Measurements from ENCODE around the gene PCYT2.
"Not testable (repeated sequence)": the region's sequence is repeated elsewhere in the genome, so short reads cannot be mapped to it uniquely, and the experiment has no call there.

PCYT2 gene

GRCh38 chr17:81927152-81927652 is 16.0 kb upstream of the PCYT2 start:
- no peak for DNase-seq

- no peak for DNase-seq
These were observed 15.4 kb upstream of the PCYT2 start for GRCh38 chr17:81926451-81927151.

GRCh38 chr17:81925860-81926450 is 14.8 kb upstream of the PCYT2 start:
- no peak for DNase-seq

GRCh38 chr17:81924557-81925532 is 13.6 kb upstream of the PCYT2 start:
- no peak for DNase-seq

- no peak for DNase-seq
These were observed 12.4 kb upstream of the PCYT2 start for GRCh38 chr17:81923302-81924260.

GRCh38 chr17:81922566-81923301 is 11.5 kb upstream of the PCYT2 start:
- no peak for DNase-seq

GRCh38 chr17:81921996-81922565 is 10.9 kb upstream of the PCYT2 start:
- DNase-seq = no peak

- DNase-seq = no peak
These were observed 10.3 kb upstream of the PCYT2 start for GRCh38 chr17:81921537-81921862.

GRCh38 chr17:81920612-81921536 is 9.7 kb upstream of the PCYT2 start:
- DNase-seq = no peak

GRCh38 chr17:81918832-81919545 is 7.8 kb upstream of the PCYT2 start:
- no peak for DNase-seq

GRCh38 chr17:81918333-81918669 is 7.1 kb upstream of the PCYT2 start:
- not testable (repeated sequence) for DNase-seq

GRCh38 chr17:81917565-81918332 is 6.5 kb upstream of the PCYT2 start, which contains the start of gene SIRT7:
Gene SIRT7, minus strand, starts transcription at chr17:81918176. Its CDS starts 45 bp downstream, at chr17:81918131.
- peak; percentile 18 for DNase-seq

- no peak for DNase-seq
These were observed 5.2 kb upstream of the PCYT2 start for GRCh38 chr17:81916234-81917001.

GRCh38 chr17:81915331-81915730 is 4.1 kb upstream of the PCYT2 start:
- no peak for DNase-seq

GRCh38 chr17:81914103-81914850 is 3.1 kb upstream of the PCYT2 start:
- DNase-seq = no peak

- DNase-seq = no peak
These were observed 2.3 kb upstream of the PCYT2 start for GRCh38 chr17:81913394-81914102.
